Measurements from ENCODE around the gene RCE1.

DNA sequence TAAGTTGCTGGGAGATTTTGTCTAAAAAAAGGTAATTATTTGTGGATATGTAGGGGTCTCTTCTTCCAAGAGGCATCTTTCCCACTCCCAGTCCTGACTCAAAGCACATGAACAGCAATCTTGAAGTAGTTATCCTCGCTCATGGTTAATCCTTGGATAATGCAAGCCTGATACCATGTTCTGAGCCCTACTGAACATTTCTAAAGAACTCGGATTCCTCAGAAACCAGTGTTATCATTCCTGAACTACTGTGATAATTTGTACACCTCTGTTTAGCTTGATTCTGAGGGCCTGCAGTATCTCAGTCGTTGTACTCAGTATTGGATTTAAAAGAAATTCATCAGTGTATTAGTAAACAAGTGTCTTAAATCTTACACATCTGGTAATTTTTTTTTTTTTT, 22.3 kb upstream of the RCE1 start:
- TF ChIP-seq, protein P1, sequence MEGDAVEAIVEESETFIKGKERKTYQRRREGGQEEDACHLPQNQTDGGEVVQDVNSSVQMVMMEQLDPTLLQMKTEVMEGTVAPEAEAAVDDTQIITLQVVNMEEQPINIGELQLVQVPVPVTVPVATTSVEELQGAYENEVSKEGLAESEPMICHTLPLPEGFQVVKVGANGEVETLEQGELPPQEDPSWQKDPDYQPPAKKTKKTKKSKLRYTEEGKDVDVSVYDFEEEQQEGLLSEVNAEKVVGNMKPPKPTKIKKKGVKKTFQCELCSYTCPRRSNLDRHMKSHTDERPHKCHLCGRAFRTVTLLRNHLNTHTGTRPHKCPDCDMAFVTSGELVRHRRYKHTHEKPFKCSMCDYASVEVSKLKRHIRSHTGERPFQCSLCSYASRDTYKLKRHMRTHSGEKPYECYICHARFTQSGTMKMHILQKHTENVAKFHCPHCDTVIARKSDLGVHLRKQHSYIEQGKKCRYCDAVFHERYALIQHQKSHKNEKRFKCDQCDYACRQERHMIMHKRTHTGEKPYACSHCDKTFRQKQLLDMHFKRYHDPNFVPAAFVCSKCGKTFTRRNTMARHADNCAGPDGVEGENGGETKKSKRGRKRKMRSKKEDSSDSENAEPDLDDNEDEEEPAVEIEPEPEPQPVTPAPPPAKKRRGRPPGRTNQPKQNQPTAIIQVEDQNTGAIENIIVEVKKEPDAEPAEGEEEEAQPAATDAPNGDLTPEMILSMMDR (IDR thresholded peaks at IDR 0.05; ENCODE audit: borderline replicate concordance, extremely low read depth, low read length, poor library complexity, severe bottlenecking) = no peak
- no peak for TF ChIP-seq EZH2 (IDR thresholded peaks at IDR 0.05; ENCODE audit: borderline replicate concordance, low read depth, low read length, severe bottlenecking)

Measured in DND-41 (cell line).